GM21381 (cell line): Measurements from ENCODE around the gene MOB3A.

Experiments
- ATAC-seq: cut with Tn5 transposase; IDR thresholded peaks from one replicate; pipeline ENCODE4 v1.9.1; 2021; ENCODE audit warnings: mild to moderate bottlenecking, moderate library complexity; ENCODE audit not compliant: unreplicated experiment

Gene MOB3A

DNA sequence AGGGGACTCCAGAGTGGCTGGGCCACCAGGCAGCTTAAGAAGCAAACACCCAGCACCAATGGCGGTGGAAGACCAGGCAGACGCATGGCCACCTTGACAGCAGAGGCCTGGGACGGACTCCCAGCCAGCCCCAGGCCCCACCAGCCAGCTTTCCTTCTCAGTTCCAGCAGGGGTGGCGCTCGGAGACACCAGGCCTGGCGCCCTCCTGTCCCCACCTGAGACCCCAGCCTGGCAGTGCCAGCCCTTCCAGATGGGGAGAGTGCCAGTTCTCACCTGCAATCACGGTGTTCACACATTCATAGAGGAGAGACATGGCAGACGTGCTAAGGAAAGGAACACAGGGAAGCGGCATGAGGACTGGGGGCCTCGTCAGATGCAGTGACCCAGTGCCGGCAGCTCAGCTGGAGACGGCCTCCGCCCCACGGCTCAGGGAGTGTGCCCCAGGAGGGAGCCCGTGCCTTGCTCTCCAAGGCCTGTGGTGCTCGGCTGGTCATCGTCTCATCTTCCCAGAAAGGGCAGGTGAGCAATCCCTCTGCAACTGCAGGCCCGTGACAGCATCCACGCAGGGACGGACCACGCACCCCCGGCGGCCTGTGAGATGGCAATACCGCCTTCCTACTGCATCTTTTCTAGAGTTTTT, 30.9 kb upstream of the MOB3A start:
- ATAC-seq, result no peak

DNA sequence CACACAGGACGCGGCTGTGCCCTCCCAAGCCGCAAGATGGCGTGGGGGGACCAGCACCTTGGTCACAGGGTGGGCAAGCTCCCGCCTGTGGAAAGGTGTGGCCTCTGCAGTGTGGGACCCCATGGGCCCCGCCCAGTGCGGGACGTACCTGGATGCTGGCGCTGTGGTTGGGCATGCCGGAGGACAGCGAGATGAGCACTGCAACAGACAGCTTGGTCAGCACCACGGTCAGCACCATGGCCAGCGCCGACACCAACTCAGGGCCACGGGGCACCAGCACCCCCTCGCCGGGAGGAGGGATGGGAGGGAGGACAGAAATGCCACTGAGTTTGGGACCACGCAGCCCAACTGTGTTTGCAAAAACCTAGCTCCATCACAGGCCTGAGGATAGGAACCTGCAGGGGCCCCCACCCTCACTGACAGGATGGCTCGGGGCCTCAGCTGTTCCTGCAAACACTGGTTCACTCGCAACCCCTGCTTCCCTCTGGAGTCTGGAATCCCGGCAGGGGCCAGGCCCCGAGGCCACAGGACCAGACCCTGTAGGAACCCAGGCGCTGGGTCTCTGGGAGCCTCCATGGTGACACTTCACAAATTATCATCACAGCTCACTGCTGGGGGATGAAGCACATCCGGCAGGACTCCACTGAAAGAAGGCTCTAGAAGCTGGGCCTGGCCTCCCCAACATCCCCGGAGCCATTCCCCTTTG, 27.7 kb upstream of the MOB3A start:
- ATAC-seq, result no peak

DNA sequence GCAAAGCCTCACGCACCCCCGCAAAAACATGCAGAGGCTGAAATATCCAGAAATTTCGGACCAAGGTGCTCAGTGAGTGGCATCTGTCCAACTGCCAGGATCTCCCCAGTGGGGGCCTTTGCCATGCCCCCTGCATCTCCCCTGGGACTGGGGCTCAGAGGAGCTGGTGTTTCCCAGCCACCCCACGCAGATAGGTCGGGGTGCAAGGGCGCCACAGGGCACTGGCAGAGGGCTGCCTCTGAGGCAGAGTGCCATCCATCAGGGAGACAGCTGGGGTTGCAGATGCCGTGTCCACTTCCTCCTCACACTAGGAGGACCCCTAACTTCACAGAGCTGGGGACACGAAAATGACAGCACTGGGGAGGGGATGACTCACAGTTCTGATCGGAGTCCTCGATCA, 26.9 kb upstream of the MOB3A start:
- ATAC-seq, result no peak

DNA sequence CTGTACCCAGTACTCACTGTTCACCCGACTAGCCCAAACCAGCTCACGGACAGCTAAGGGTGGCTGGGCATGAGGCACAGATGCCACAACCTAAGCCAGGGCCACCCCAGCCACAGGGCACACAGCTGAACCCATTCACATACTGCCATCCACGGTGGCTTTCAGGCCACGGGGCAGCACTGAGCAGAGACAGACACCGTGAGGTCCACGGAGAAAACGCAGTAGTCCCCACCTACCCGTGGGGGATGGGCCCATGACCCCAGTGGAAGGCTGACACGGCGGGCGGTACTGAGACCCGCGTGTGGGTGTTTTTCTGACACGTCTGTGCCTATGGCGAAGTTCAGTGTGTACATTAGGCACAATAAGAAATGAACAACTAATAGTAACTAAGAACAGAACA, 26.1 kb upstream of the MOB3A start:
- no peak for ATAC-seq

DNA sequence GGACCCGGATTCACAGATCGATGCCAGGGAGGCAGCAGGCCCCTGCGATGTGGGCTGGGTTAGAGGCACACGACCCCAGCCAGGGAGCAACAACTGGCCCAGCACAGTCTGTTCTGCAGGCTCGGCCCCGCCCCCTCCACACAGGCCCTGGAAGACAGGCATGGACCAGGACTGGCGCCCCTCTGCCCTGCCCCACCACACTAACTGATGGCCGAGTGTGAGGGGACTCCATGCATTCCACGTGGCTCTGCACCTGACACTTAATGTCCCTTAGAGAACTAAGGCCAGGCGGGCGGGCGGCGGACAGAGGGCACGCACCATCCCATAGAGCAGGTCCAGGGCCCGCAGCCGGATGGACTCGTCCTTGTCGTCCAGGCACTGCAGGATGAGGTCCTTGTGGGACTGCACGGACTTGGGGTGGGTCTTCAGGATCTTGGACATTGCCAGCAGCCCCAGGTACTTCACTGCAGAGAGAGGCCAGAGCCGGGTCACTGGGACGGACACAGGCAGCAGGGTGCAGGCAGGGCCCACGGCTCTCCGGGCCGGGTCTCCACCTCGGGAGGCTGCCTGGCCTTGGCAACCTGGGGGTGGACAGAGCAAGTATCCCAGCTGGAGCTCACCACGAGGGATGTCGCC, 25.4 kb upstream of the MOB3A start:
- ATAC-seq, result no peak

DNA sequence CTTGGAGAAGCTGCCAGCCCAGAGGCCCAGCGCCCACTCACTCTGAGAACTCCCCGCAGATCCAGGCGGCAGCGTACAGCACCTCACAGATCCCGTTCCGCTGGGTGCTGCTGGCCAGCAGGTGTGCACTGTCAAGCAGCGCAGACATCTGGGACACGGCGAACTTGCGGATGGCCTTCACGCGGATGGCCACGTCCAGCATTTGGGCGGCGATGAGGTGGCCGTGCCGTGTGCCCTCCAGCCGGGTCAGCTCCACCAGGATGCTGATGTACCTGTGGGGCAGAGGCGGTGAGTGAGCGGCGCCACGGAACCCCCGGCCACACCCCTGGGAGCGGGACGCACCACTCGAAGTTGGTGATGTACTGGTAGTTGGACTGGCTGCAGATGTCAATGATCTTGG, 24.7 kb upstream of the MOB3A start:
- no peak for ATAC-seq

DNA sequence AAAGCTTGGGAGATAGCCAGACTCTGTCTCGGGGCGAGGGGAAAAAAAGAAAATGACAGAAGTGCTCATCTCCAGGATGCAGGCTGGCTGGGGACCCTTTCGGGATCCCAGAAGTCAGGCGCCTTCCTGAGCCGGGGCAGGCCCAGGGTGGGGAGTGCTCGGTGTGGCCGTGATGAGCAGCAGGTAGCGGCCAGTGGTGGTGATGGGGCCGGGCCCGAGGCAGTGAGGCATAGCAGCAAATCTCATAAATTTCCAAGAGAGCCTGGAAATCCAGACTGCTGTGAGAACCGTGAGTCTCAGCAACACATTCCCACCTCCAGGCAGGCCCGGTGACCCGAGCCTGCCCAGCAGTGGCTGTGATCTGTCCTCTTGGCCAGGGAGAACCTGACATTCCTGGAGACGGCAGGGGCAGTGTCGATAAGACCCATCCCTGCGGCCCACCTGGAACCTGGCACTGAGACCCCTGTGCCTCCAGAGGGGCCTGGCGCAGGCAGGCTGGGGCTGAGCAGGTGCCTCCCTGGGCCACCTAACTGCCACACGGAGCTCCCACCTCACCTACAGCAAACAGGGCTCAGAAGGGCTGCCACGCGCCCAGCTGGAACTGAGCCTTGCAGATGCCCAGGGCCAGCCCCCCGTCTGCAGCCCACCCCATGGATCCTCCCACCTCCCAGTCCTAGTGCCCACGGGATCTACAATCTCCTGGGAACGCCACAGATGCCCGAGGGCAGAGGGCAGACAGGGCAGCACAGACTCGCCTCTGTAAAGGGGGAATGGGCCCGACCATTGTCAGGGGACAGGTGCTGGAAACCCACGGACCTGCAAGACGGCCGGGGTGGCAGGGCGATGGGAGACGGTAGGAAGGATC, 24.0 kb upstream of the MOB3A start:
- no peak for ATAC-seq

DNA sequence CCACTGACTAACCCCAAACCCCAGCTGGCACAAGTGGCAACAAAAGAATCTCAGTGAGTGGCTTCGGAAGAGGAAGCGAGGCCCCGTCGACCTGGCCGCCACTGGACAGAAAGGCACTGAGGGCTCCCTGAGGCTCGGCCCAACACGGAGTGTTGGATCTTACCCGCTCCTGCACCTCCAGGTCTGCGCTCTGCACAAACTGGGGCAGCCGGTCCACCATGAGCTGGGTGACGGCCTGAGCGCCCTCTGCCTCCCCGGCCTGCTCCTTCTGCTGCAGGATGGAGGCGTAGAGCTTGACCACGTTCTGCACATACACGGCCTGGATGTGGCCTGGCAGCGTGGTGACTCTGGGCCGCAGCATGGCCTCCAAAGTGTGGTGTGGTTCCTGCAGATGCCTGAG, 22.3 kb upstream of the MOB3A start:
- ATAC-seq, result no peak

DNA sequence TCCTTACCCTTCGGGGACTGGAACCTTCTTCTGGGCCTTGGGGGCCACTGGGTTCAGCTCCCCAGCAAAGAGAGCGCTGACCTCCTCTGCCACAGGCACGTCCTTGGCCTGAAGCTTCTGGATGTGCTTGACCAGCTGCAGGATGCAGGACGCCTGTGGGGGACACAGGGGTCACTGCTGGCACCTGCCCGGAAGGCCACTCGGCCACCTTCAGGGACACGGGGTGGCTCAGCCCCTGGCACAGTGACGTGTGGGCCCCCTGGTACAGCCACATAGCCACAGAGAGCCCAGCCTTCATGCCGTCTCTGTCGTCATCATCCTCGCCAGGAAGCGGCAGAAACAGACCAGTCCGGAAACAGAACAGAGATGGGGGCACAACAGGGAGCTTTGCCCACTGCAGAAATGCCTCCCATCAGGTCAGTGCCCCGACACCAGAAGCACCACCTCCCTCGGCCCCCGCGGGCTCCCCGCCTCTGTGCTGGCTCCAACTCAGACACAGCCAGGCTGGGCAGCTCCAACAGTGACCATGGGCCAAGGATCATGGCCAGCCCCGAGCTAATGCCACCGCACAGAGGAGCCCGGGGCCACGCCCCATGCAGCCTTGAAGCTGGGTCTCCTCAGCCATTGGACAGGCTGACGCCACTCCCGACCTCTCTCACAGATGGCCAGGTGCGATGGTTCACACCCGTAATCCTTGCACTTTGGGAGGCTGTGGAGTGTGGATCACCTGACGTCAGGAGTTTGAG, 21.3 kb upstream of the MOB3A start:
- no peak for ATAC-seq

DNA sequence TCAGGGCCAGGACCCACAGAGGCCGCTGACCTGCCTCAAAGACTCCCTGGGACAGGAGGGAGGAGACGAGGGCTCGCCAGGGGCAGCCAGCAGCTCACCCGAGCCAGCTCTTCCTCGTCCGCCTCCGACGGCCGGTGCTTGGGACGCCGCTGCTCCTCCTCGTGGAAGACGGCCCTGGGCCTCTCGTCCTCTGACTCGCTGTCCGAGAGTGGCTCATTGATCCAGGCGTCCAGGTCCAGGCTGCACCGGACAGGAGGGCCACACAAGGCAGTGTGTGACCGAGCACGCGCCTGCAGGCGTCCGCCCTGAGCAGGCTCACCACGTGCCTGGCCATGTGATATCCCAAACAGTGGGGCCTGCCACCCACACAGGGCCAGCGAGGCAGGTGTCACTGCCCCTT, 20.4 kb upstream of the MOB3A start:
- ATAC-seq, result no peak

DNA sequence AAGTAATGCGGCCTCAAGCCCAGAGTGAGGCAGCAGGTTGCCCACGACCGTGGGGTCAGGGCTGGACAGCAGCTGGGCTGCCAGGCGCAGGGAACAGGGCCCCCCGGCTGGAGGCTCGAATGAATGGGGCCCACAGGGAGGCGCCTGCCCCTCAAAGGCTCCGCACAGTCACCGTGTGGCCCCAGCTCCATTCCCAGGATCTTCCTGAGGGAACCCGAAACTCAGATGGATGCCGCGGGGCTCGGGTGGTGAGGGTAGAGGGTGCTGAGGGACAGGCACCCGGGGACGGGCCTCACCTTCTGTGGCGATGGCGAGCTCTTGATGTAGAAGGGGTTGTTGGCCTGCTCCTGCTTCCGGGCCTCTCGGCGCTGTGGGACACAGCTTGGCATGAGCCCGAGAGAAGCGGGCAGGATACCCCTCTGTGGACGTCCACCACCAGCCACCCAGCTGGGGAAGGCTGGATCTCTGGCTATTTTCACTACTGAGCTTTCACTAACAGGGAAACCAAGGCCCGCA, 19.8 kb upstream of the MOB3A start:
- no peak for ATAC-seq

DNA sequence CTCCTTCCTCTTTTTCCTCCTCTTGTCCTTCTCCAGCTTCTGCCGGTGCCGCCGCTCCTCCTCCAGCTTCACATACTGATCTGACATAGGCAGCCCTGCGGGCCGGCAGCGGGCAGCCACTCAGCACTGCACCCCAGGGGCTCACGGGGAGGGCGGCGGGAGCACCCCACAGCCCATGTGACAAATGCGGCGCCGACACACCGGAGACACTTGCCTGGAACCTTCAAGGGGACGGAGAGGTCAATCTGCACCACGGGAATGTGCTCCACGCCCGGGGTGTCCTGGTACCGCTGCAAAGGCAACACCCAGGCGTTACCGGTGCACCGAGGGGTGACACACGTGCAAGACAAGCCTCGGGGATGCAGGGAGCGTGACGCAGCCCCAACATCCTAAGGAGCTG, 19.2 kb upstream of the MOB3A start:
- ATAC-seq, result no peak

DNA sequence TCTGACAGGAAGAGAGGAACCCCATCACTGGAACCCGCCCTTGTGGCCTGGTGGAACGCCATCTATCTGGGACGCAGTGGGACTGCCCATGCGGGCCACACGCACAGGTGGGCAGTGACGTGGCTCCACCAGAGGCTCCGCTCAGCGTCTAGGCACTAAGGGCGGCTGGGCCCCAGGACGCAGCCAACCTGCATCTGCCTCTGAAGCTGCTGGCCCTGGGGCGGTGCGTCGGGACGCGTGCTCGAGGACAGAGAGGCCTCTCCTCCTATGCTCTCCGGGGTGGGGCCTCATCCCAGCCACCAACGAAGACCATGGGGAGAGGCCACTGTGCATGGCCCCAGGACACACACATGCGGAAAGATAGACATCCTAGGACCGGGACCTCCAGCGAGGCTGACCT, 18.7 kb upstream of the MOB3A start:
- ATAC-seq, result no peak

DNA sequence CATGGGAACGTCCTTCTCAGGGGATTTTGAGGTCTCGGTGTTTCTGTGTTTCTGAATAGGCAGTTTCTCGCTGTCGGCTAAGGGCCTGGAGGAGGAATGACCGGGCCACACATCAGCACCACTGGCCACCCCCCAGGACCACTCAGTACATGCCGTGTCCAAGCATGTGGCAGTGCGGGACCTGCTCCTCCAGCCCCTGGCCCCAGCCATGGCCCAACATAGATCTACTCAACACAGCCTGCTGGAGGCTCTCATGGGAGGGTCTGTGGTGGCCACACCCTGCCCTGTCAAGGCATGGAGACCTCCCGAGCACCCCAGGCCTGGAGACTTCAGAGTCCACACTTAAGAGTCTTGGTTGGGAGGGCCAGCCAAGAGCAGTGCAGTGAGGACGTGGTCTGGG, 18.1 kb upstream of the MOB3A start:
- ATAC-seq, result no peak

DNA sequence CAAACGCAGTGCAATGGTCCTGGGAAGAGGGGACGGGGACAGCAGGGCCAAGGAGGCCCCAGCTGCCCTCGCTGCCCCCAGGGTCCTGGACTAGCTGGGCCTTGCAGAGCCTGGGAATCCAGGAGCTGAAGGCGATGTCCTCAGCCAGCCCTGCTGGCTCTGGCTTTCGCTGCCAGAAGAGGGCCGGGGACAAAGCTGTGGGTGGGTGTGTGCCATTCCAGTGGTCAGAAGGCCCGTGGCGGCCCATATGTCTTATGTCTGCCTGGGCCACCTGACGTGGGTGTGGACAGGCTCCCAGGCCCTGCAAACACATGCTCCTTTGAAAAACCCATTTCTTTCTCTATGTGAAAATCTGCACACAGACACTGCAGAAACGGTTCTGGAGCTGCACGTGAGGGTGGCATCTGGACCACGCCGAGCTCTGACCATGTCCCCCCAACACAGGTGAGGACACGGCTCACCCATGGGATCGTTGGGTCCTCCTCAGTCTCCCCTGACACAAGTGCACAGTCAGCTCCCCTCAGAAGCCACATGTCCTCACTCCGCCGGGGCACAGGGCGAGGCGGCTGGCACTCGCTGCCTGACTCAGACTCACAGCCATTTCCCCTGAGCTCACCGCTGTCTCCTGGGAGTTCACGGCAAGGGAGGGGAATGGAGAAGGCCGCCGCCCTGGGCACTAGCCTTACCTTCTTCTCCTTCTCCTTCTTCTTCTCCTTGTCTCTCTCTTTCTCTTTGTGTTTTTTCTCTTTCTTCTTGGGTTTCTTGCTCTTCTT, 17.5 kb upstream of the MOB3A start:
- ATAC-seq, result no peak

DNA sequence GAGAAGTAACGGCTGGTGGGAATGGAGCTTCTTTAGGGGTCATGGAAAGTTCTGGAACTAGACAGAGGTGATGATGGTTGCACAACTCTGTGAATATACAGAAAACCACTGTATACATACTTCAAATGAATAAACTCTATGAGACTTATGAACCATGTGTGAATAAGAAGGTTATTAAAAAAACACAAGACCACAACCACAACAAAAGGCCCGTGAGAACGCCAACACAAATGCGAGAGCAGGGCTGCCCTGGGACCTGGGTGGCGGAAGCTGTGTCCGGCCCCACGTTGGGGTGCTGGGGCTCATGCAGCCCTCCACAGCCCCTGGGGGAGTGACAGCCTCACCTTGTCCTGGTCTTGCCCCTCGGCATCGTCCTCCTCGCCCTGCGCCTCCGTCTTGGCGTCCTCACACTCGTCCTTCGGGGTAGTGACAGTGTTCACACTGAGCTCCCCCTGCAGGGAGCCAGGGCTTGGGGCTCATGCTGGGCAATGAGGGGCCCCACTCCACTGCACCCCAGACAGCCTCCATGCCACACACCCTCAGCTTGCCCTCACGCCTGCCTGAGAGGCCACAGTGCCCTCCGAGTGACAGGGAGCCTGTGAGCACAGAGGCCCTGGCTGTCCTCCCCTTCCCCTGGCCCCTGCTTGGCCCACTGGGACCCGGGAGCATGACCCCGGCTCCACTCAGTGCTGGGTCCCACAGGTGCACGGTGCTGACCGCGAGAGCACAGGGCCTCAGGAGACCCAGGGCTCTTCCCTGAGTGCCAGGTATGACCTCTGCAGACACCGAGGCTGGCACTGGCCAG, 16.6 kb upstream of the MOB3A start:
- ATAC-seq, result no peak

DNA sequence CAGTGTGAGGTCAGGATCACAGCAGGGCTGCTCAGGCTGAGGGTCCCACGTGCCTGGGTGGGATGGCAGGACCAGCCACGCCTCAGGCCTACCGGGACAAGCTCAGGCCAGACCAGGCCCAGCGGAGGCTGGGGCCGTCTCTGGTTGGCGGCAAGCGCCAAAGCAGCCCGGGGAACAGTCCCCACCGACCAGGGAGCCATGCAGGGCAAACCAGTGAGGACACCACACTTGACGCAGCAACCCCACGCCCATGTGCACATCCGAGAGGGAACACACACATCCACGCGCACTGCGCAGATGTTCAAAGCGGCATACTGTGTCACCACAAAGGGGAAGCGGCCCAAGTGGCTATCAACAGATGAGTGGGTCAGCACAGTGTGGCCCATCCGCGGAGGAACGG, 15.8 kb upstream of the MOB3A start:
- no peak for ATAC-seq

DNA sequence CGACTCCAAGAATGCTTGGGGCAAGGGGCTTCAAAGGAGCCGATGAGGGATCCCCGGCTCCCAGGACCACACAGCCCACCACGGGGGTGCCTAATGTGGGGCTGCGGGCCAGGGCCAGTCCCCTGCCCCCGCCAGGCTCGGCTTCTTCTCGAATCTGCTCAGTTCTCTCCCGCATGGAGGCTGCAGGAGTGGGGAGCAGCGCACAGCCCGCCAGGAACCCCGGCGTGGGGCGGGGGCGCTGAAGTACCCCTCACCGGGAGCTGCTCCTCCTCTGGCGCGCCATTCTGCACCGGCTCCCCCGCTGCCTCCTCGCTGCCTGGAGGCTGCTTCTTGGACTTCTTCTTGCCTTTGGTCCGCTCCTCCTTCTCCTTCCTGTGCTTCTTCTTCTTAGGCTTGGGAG, 15.3 kb upstream of the MOB3A start:
- ATAC-seq, result no peak

DNA sequence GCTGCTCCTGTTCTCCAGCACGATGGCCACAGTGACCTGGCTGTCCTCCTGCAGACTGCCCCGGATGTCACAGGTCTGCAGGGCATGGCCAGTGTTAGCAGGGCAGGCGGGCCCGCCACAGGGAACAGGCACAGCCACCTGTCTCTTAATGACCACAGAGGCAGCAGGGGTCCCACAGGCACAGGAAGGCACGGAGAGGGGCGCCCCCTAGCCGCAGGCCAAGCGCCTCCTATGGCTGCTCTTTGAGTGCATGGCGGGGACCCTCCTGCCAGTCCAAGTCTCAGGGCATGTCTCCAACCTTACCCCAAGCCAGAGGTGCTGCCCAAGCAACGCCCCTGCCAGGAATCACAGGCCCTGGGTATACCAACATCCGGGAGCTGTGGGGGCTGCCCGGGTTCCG, 14.7 kb upstream of the MOB3A start:
- ATAC-seq, result no peak
